GM12878 (cell line): ENCODE data around the gene PDE7B. TPM values are rescaled to one million over a fixed set of nuclear protein-coding genes. Genes with fewer than 3 reads are reported as not detected.

Source experiments
- ATAC-seq: fragments of 200-7000 bp; cut with Tn5 transposase; 3 replicates; pipeline ENCODE4 v1.9.1; 2020; ENCODE audit warnings: mild to moderate bottlenecking, moderate library complexity
- BruUV-seq: library from RNA; stranded (reverse); fragments of 400-500 nt; replicated peaks from 2 replicates; lab custom pipeline; 2021; lab: Mats Ljungman, UMichigan
- CTCF ChIA-PET: fragments of 300-600 bp; sonication (Branson Sonifier 250); formaldehyde crosslinking; extraction: SDS; loops from one replicate; lab custom pipeline; 2021; ENCODE audit warnings: inconsistent platforms; lab: Yijun Ruan, JAX
- POLR2A ChIA-PET: fragments of 350-600 bp; formaldehyde crosslinking; extraction: SDS; loops from one replicate; lab custom pipeline; 2021; ENCODE audit warnings: inconsistent platforms; lab: Charles Lee
- RAD21 ChIA-PET: fragments of 300-600 bp; sonication (Branson Sonifier 250); formaldehyde crosslinking; loops from one replicate; lab custom pipeline; 2023; ENCODE audit warnings: antibody characterized with exemption; ENCODE audit not compliant: unreplicated experiment; lab: Charles Lee
- SMC1A ChIA-PET: fragments of 300-600 bp; sonication (Branson Sonifier 250); formaldehyde crosslinking; loops from one replicate; lab custom pipeline; 2023; ENCODE audit not compliant: unreplicated experiment, uncharacterized antibody; lab: Charles Lee
- DNase-seq: peaks from one replicate; pipeline ENCODE4 v3.0.0-alpha.2; 2011; ENCODE audit warnings: low read depth, low spot score
- FAIRE-seq: peaks from 3 replicates; lab custom pipeline; 2011; peaks lifted over from hg19 to GRCh38; lab: Jason Lieb, UNC
- H2AFZ ChIP-seq: 2 replicates; pipeline ENCODE4 v1.6.0; 2011; ENCODE audit warnings: low read depth, low read length, control low read depth; ENCODE audit not compliant: control insufficient read depth
- H3K27ac ChIP-seq: 2 replicates; pipeline ENCODE4 v1.5.1; 2011; ENCODE audit warnings: control low read depth; ENCODE audit not compliant: control insufficient read depth, insufficient read depth
- H3K27me3 ChIP-seq, 2 experiments: replicated peaks in 1 of 2; 2 replicates each; pipeline versions ENCODE4 v1.6.0 to v1.6.1; 2011; ENCODE audit warnings: low read length in 1 of 2; ENCODE audit not compliant: control insufficient read depth in 2 of 2, insufficient read depth in 2 of 2
- H3K36me3 ChIP-seq, 2 experiments: 2 replicates each; pipeline ENCODE4 v1.5.1; 2011; ENCODE audit warnings: low read length in 1 of 2; ENCODE audit not compliant: control insufficient read depth in 2 of 2, insufficient read depth in 2 of 2
- H3K4me1 ChIP-seq: 2 replicates; pipeline ENCODE4 v1.6.1; 2011; ENCODE audit warnings: mild to moderate bottlenecking, low read length, moderate library complexity, mixed read lengths; ENCODE audit not compliant: control insufficient read depth, insufficient read depth
- H3K4me2 ChIP-seq: 2 replicates; pipeline ENCODE4 v1.6.0; 2011; ENCODE audit warnings: control low read depth; ENCODE audit not compliant: control insufficient read depth, insufficient read depth
- H3K4me3 ChIP-seq: fragments of 200-600 bp; sonication (generic); 2 replicates; pipeline ENCODE4 v1.5.1; 2016
- H3K79me2 ChIP-seq: 2 replicates; pipeline ENCODE4 v1.6.0; 2011; ENCODE audit warnings: low read length; ENCODE audit not compliant: control insufficient read depth, insufficient read depth
- H3K9ac ChIP-seq: 2 replicates; pipeline ENCODE4 v1.8.0; 2011; ENCODE audit warnings: low read length, control low read depth, mixed read lengths; ENCODE audit not compliant: control insufficient read depth, insufficient read depth
- H3K9me3 ChIP-seq: replicated peaks from 3 replicates; pipeline ENCODE4 v1.5.1; 2011; ENCODE audit warnings: mild to moderate bottlenecking, low read length; ENCODE audit not compliant: control insufficient read depth, insufficient read depth
- H4K20me1 ChIP-seq: 2 replicates; pipeline ENCODE4 v1.6.0; 2011; ENCODE audit not compliant: control insufficient read depth, insufficient read depth
- IKZF1 ChIP-seq: fragments of 450-650 bp; conservative IDR thresholded peaks from 2 replicates; pipeline ENCODE4 v1.6.1; 2017; ENCODE audit warnings: antibody characterized with exemption, mild to moderate bottlenecking
- MYB ChIP-seq: fragments of 150-350 bp; IDR thresholded peaks from 2 replicates; pipeline ENCODE4 v1.6.1; 2014; ENCODE audit warnings: mild to moderate bottlenecking, low read depth, low read length, borderline replicate concordance
- whole genome bisulfite sequencing: methylation state at CpG from one replicate; pipeline ENCODE4 v1.1.6; 2016; ENCODE audit warnings: low lambda C conversion rate; ENCODE audit not compliant: insufficient replicate concordance, insufficient coverage; ENCODE audit errors: missing lambda C conversion rate; 5-methylcytosine and 5-hydroxymethylcytosine counted together
- in situ Hi-C: fragments of 300-500 bp; cut with MboI; formaldehyde crosslinking; loops from 9 replicates; pipeline ENCODE4 v1.14.3; 2018; ENCODE audit warnings: mixed read lengths
- intact Hi-C: fragments of 100-400 bp; cut with micrococcal nuclease; formaldehyde crosslinking; loops from one replicate; pipeline ENCODE4 v1.14.2; 2022; ENCODE audit not compliant: unreplicated experiment
- polyA plus RNA-seq, 11 experiments: library from polyadenylated mRNA; depleted of rRNA in 4 of 11; unstranded in 6 of 11; stranded (reverse) in 5 of 11; fragments of >200 nt; fragmentation: Nextera tagmentation in 4 of 11; fragmentation: Illumina TruSeq in 1 of 11; extraction: Ambion mirVana in 4 of 11; extraction: Trizol in 1 of 11; gene quantifications; 1 replicate in 1 of 11; 2 replicates in 10 of 11; pipeline versions ENCODE4 v1.2.1 to v1.2.3, GENCODE V29; 2011 to 2016; ENCODE audit warnings: inconsistent platforms in 2 of 11, missing spikeins in 2 of 11, low read depth in 1 of 11
- total RNA-seq, 4 experiments: library from RNA; depleted of rRNA in 3 of 4; stranded (reverse); fragments of >200 nt in 3 of 4; fragmentation: Illumina TruSeq in 1 of 4; extraction: Trizol in 1 of 4; gene quantifications; 2 replicates each; pipeline versions ENCODE4 v1.2.1 to v1.2.3, GENCODE V29; 2013 to 2021
- TF ChIP-seq, protein P1 (sequence below): fragments of 450-650 bp; IDR thresholded peaks from 2 replicates; pipeline ENCODE4 v1.6.1; 2016; ENCODE audit warnings: mild to moderate bottlenecking, moderate library complexity, borderline replicate concordance

The PDE7B gene
- total and polyA plus RNA-seq, 10 of the 15 experiments (the other 5 are each of a cell fraction or from before 2014, with no cell fraction given) = not detected

DNA sequence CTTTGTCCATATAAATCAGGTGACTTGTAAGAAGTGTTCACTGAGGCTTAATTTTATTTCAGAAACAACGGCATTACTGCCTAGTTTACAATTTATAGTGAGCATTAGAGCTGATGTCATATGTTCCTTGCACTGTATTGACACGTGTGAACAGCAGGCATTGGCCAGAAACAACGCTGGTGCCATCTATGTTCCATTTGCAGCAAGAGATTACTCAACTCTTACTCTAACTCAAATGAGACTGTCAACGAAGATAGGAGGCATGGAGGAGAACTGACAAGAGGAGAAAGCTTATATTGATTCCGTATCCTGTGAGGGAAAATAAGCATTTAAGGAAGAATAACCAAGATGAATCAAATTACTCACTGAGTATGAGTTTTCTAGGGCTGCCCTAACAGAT, 350.2 kb downstream of the PDE7B start:
- Histone ChIP-seq H3K4me1 (no peaks in the 10 kb centered on the region), H3K79me2 (no peaks in the 10 kb centered on the region), H3K4me3 (no peak overlapping the region), H3K9ac (no peak overlapping the region), H3K4me2 (no peak overlapping the region), H2AFZ (no peak overlapping the region), H3K9me3 (no peaks in the 10 kb centered on the region), H3K27ac (no peak overlapping the region), H3K36me3 (no peaks in the 10 kb centered on the region), H4K20me1 (no peaks in the 10 kb centered on the region), H3K27me3 (no peaks in the 10 kb centered on the region; a peak in 2 of 4 replicates)
- no TSS peak for BruUV-seq
- ChIA-PET POLR2A (no interaction called here), SMC1A (no interaction called here), CTCF (interaction anchor here (0.7 to 1.6 kb wide), 3 partner anchors 25 to 290 kb away, joined by 3 to 5 read pairs (median 4); no protein-coding TSS in a partner anchor), RAD21 (no interaction called here)
- ATAC-seq (no peak), DNase-seq (no peak), FAIRE-seq (no peak)
- WGBS = 2% methylated on average over 5 of the region's 5 CpGs
- TF ChIP-seq MYB (no peak), IKZF1 (no peak)
- TF ChIP-seq, protein P1, sequence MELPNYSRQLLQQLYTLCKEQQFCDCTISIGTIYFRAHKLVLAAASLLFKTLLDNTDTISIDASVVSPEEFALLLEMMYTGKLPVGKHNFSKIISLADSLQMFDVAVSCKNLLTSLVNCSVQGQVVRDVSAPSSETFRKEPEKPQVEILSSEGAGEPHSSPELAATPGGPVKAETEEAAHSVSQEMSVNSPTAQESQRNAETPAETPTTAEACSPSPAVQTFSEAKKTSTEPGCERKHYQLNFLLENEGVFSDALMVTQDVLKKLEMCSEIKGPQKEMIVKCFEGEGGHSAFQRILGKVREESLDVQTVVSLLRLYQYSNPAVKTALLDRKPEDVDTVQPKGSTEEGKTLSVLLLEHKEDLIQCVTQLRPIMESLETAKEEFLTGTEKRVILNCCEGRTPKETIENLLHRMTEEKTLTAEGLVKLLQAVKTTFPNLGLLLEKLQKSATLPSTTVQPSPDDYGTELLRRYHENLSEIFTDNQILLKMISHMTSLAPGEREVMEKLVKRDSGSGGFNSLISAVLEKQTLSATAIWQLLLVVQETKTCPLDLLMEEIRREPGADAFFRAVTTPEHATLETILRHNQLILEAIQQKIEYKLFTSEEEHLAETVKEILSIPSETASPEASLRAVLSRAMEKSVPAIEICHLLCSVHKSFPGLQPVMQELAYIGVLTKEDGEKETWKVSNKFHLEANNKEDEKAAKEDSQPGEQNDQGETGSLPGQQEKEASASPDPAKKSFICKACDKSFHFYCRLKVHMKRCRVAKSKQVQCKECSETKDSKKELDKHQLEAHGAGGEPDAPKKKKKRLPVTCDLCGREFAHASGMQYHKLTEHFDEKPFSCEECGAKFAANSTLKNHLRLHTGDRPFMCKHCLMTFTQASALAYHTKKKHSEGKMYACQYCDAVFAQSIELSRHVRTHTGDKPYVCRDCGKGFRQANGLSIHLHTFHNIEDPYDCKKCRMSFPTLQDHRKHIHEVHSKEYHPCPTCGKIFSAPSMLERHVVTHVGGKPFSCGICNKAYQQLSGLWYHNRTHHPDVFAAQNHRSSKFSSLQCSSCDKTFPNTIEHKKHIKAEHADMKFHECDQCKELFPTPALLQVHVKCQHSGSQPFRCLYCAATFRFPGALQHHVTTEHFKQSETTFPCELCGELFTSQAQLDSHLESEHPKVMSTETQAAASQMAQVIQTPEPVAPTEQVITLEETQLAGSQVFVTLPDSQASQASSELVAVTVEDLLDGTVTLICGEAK = no peak
- in situ Hi-C loops = no loop called here
- intact Hi-C loops = no loop called here
